Brain microvascular endothelial cell (primary cell): Measurements from ENCODE around the gene ZNF451.

Experiments
- DNase-seq: peaks from one replicate; pipeline ENCODE4 v3.0.0-alpha.2; 2020
- H3K27ac ChIP-seq: fragments of 250-450 bp; sonication (Bioruptor Pico); 2 replicates; pipeline ENCODE4 v1.5.1; 2020; ENCODE audit warnings: mild to moderate bottlenecking, moderate library complexity
- H3K27me3 ChIP-seq: fragments of 250-450 bp; sonication (Bioruptor Pico); replicated peaks from 2 replicates; pipeline ENCODE4 v1.5.1; 2020; ENCODE audit warnings: mild to moderate bottlenecking
- H3K36me3 ChIP-seq: fragments of 250-450 bp; sonication (Bioruptor Pico); replicated peaks from 2 replicates; pipeline ENCODE4 v1.5.1; 2020; ENCODE audit warnings: mild to moderate bottlenecking
- H3K4me3 ChIP-seq: 2 replicates; pipeline ENCODE4 v1.5.1; 2011; ENCODE audit warnings: low read depth, mild to moderate bottlenecking, control low read depth, low read length, moderate library complexity
- in situ Hi-C: cut with HindIII; loops from 2 replicates; pipeline ENCODE4 v1.10.0; 2017; ENCODE audit warnings: low sequenced_read_pairs, low pct_ligation_motif_present
- TF ChIP-seq, protein P1 (sequence below): IDR thresholded peaks from 2 replicates; pipeline ENCODE4 v1.5.1; 2011; ENCODE audit warnings: low read depth, mild to moderate bottlenecking, moderate library complexity, low read length, control low read depth, inconsistent platforms; ENCODE audit errors: missing control alignments

The ZNF451 gene

DNA sequence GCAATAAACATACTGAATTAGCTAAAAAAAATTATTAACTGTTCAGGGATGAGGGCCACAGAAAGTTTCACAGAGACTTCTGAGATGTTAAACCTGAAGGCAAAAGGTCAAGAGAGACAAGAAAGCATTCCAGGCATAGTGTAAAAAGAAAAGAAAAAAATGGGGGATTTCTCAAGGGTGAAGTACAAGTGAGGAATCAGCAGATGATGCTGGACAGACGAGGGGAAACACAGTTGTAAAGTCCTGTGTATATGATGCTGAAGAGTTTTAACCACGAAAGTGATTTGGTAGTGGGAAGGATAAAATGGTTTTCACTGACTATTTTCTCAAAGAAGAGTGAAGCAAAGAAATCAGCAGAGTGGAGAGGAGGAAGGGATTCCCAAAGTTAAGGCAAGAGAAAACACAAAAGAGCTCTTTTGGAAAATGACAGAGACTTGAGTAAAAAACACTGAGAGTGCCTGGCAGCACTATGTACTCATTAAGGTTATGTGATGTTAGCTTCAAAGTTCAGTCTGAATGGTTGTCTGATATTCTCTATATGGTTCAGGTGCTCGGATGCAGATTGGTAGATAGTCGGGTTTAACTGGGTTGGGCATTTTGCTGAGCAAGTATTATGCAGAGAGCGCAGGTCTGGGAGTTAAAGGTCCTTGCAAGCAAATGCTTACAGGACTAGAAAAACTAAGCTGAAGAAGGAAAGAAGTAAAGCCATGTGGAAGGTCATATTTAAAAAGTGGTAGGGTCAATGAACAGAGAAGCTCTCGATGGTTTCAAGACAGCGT lies 115.8 kb downstream of the ZNF451 start:
- H3K36me3 ChIP-seq, result peaks cover 3% of the 10 kb centered on the region
- no peak overlapping the region for H3K4me3 ChIP-seq
- no peak for DNase-seq
- H3K27me3 ChIP-seq, result no peaks in the 10 kb centered on the region
- in situ Hi-C loops, result no loop called here
- no peak overlapping the region for H3K27ac ChIP-seq
- TF ChIP-seq, protein P1, sequence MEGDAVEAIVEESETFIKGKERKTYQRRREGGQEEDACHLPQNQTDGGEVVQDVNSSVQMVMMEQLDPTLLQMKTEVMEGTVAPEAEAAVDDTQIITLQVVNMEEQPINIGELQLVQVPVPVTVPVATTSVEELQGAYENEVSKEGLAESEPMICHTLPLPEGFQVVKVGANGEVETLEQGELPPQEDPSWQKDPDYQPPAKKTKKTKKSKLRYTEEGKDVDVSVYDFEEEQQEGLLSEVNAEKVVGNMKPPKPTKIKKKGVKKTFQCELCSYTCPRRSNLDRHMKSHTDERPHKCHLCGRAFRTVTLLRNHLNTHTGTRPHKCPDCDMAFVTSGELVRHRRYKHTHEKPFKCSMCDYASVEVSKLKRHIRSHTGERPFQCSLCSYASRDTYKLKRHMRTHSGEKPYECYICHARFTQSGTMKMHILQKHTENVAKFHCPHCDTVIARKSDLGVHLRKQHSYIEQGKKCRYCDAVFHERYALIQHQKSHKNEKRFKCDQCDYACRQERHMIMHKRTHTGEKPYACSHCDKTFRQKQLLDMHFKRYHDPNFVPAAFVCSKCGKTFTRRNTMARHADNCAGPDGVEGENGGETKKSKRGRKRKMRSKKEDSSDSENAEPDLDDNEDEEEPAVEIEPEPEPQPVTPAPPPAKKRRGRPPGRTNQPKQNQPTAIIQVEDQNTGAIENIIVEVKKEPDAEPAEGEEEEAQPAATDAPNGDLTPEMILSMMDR, result no peak

DNA sequence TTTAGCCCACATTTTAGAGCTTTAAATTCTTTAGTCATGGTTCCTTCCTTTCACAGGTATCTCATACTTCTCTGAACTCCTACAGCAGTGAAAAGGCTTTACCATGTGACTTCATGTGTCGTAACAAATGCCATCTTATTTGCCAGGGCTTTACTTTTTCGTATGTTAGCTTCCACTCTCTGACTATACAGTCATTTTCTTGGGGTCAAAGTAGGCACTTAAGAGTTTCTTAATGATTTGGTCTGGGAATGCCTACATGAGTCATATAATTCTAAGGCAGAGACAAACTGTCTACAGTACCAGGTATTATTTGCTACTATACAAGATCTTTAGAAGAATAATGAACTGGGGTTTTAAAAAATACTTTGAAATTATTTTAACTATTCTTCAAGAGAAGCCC lies 117.2 kb downstream of the ZNF451 start:
- no peak for DNase-seq
- in situ Hi-C loops, result no loop called here
- Histone ChIP-seq H3K4me3 (no peak overlapping the region), H3K27me3 (no peaks in the 10 kb centered on the region), H3K36me3 (peaks cover 3% of the 10 kb centered on the region), H3K27ac (peak overlapping the region; percentile 15)
- TF ChIP-seq, protein P1, result no peak

DNA sequence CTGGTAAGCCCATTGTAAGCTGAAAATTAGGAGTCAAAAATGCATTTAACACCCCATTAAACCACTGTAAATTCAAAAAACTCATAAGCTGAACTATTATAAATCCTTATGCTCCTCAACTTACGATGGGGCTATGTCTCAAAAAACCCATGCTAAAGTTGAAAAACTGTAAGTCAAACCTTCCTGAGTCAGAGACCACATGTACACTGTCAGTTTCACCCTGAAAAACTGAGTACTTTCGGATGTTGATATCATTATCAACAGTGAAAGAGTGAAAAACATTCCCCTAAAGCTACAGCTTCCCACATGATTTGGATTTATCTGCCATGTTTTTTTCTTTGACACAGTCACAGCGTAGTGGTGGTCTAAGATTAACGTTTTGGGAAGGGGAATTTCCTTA lies 117.9 kb downstream of the ZNF451 start:
- peaks cover 3% of the 10 kb centered on the region for H3K36me3 ChIP-seq
- no peak overlapping the region for H3K27ac ChIP-seq
- no peak overlapping the region for H3K4me3 ChIP-seq
- H3K27me3 ChIP-seq, result no peaks in the 10 kb centered on the region
- TF ChIP-seq, protein P1, result no peak
- no peak for DNase-seq
- in situ Hi-C loops, result no loop called here

DNA sequence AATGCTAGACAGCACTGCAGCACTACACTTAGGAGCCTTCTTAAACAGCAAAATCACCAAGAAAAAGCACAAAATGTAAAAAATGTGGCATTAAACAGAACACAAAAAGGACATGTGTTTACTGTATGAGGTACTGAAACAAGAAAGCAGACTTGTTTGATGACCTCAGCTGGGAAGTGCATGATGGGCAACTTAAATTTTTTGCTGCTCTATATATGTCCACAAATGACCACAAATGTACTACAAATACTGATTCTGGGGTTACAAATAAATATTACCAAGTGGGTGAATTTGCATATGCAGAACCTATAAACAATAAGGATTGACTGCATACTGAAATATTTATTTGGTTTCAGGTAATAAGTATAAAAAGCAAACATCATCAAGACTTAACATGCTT lies 119.0 kb downstream of the ZNF451 start:
- in situ Hi-C loops, result no loop called here
- H3K27ac ChIP-seq, result no peak overlapping the region
- no peak overlapping the region for H3K4me3 ChIP-seq
- no peaks in the 10 kb centered on the region for H3K27me3 ChIP-seq
- peaks cover 3% of the 10 kb centered on the region for H3K36me3 ChIP-seq
- TF ChIP-seq, protein P1, result no peak
- DNase-seq, result no peak

DNA sequence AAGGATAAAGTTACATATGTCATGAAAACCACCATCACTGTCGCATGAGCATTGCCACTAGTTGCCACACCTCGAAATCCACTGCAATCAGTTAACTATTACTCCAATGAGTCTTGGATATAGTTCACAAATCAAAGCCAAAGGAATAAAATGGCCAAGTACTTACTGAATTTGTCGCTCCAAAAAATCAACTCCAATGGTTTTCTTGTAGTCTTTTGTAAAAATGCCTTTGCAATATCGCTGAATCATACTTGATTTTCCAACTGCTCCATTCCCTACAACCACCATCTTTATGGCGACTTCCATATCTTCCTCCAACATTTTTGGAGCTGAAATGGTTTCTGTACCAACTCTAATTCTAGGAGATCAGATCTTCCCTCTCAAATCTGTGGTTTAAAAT lies 120.1 kb downstream of the ZNF451 start:
- in situ Hi-C loops, result no loop called here
- no peak for DNase-seq
- Histone ChIP-seq H3K36me3 (peaks cover 3% of the 10 kb centered on the region), H3K4me3 (no peak overlapping the region), H3K27me3 (no peaks in the 10 kb centered on the region), H3K27ac (no peak overlapping the region)
- TF ChIP-seq, protein P1, result no peak

DNA sequence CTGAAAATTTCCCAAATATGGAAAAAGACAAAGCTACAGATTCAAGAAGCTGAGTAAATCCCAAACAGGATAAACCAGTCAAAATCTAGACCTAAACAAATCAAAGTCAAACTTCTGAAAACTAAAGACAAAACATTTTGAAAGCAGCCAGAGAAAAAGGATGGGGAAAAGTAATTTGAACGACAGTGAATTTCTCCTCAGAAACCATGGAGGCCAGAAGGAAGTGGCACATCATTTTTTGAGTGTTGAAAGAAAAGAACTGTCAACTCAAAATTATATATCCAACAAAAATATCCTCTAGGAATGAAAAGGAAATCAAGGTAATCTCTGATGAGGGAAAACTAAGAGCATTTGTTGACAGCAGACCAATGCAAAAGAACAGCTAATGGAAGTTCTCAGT lies 125.3 kb downstream of the ZNF451 start:
- TF ChIP-seq, protein P1, result no peak
- in situ Hi-C loops, result no loop called here
- H3K27ac ChIP-seq, result no peak overlapping the region

More for the DNA sequence above, 125.3 kb downstream of the ZNF451 start:
- Histone ChIP-seq H3K27me3 (no peaks in the 10 kb centered on the region), H3K36me3 (no peaks in the 10 kb centered on the region), H3K4me3 (no peak overlapping the region)
- DNase-seq, result no peak
